Measurements from ENCODE around the gene SLC7A5.

GRCh38 chr16:87855852-87856715 lies 13.2 kb downstream of the SLC7A5 start:
- TF ChIP-seq CTCF (IDR thresholded peaks at IDR 0.05; ENCODE audit: borderline replicate concordance, extremely low read depth, low read length, poor library complexity, severe bottlenecking) (no peak), EZH2 (IDR thresholded peaks at IDR 0.05; ENCODE audit: borderline replicate concordance, low read depth, low read length, severe bottlenecking) (no peak)
